Middle frontal gyrus (tissue), 1 donor: ENCODE measurements around the gene SH2B2.
"Not testable (repeated sequence)": the region's sequence is repeated elsewhere in the genome, so short reads cannot be mapped to it uniquely, and the experiment has no call there.

Experiments
- DNase-seq: peaks from one replicate; pipeline ENCODE4 v3.0.0-alpha.2; 2015; ENCODE audit warnings: low spot score; ENCODE audit errors: extremely low spot score

The SH2B2 gene

GRCh38 chr7:102305414-102306268, 19.0 kb downstream of the SH2B2 start:
- DNase-seq = no peak

- no peak for DNase-seq
Observed at GRCh38 chr7:102306916-102307677, 20.4 kb downstream of the SH2B2 start.

- no peak for DNase-seq
Observed at GRCh38 chr7:102310414-102310815, 23.7 kb downstream of the SH2B2 start.

GRCh38 chr7:102312317-102312716, 25.6 kb downstream of the SH2B2 start:
- no peak for DNase-seq

GRCh38 chr7:102313997-102314780, 27.5 kb downstream of the SH2B2 start:
- no peak for DNase-seq

GRCh38 chr7:102317231-102318059, 30.8 kb downstream of the SH2B2 start:
- no peak for DNase-seq

- no peak for DNase-seq
Observed at GRCh38 chr7:102318482-102318971, 31.9 kb downstream of the SH2B2 start.

GRCh38 chr7:102319671-102320070, 33.0 kb downstream of the SH2B2 start:
- no peak for DNase-seq

- no peak for DNase-seq
Observed at GRCh38 chr7:102320181-102320580, 33.5 kb downstream of the SH2B2 start.

- DNase-seq = no peak
Observed at GRCh38 chr7:102320601-102321350, 34.1 kb downstream of the SH2B2 start.

GRCh38 chr7:102321351-102322201, 34.9 kb downstream of the SH2B2 start:
- DNase-seq = no peak

GRCh38 chr7:102322202-102322715, 35.6 kb downstream of the SH2B2 start:
- no peak for DNase-seq

GRCh38 chr7:102323914-102324195, 37.2 kb downstream of the SH2B2 start:
- no peak for DNase-seq

GRCh38 chr7:102325106-102325505, 38.4 kb downstream of the SH2B2 start:
- DNase-seq = not testable (repeated sequence)

- DNase-seq = no peak
Observed at GRCh38 chr7:102326157-102326889, 39.7 kb downstream of the SH2B2 start.

GRCh38 chr7:102327183-102327582, 40.5 kb downstream of the SH2B2 start:
- DNase-seq = not testable (repeated sequence)

GRCh38 chr7:102328863-102329262, 42.2 kb downstream of the SH2B2 start:
- not testable (repeated sequence) for DNase-seq

- DNase-seq = not testable (repeated sequence)
Observed at GRCh38 chr7:102329366-102329765, 42.7 kb downstream of the SH2B2 start.
